ENCODE data around the gene TBC1D9B.

- TF ChIP-seq EP300 (IDR thresholded peaks at IDR 0.05) (no peak), POLR2A (IDR thresholded peaks at IDR 0.05; ENCODE audit: low read length) (no peak), CTCF (IDR thresholded peaks at IDR 0.05) (no peak), E2F6 (IDR thresholded peaks at IDR 0.05; ENCODE audit: borderline replicate concordance, low read depth) (no peak), NR3C1 (IDR thresholded peaks at IDR 0.05) (no peak), HMGXB4 (CRISPR knock-in tag; IDR thresholded peaks at IDR 0.05; ENCODE audit: borderline replicate concordance) (no peak), USF2 (IDR thresholded peaks at IDR 0.05) (no peak), MAX (IDR thresholded peaks at IDR 0.05) (no peak), HOXA7 (CRISPR knock-in tag; IDR thresholded peaks at IDR 0.05) (no peak), KDM5A (IDR thresholded peaks at IDR 0.05) (no peak), REST (IDR thresholded peaks at IDR 0.05) (no peak), RCOR1 (IDR thresholded peaks at IDR 0.05; ENCODE audit: low read depth, low read length) (no peak), TP53 (CRISPR knock-in tag; IDR thresholded peaks at IDR 0.05) (no peak)
Measured at GRCh38 chr5:179930788-179931473, 23.2 kb upstream of the TBC1D9B start.

Data from A549 (cell line).